ENCODE data around the gene RASAL2. TPM values are rescaled to one million over a fixed set of nuclear protein-coding genes. Genes with fewer than 3 reads are reported as not detected.
A peak's percentile ranks its signal among the peaks of the same experiment; 100 is the strongest.

The RASAL2 gene
- total and polyA plus RNA-seq, 2 of the 13 experiments (the other 11 are each of a cell fraction or from before 2014, with no cell fraction given): 5.4 to 5.9 TPM

DNA sequence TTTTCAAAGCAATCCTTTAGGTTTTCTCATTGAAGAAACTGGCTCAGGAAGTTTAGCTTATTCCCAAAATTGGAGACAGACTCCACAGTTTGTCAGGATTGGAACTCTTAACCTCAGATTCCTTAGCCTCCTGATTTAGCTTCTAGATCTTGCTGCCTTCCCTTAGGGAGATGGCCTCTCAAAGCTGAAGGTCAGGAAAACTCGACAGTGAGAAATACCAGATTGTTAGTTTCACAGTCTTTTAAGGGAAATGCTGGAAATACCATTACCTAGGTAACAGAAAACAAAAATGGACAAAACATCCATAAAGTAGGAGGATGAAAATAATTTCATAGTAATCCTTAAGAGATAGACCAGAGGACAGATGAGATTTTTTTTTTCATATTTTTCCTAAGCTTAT, 7.8 kb downstream of the RASAL2 start:
- ATAC-seq (no peak), FAIRE-seq (no peak), DNase-seq (ENCODE audit: low spot score) (no peak)
- Histone ChIP-seq H3K4me3 (replicated peaks in 1 of 3; ENCODE audit: insufficient read depth in 1 of 3, low read depth in 2 of 3, low read length in 3 of 3) (no peak overlapping the region), H3K79me2 (ENCODE audit: insufficient read depth, low read length) (peaks cover 37% of the 10 kb centered on the region), H4K20me1 (ENCODE audit: insufficient read depth, low read length) (no peaks in the 10 kb centered on the region), H3K9me3 (ENCODE audit: low read length) (no peaks in the 10 kb centered on the region), H2AFZ (ENCODE audit: low read length) (no peak overlapping the region), H3K27ac (ENCODE audit: extremely low read length, insufficient read depth, low read length) (peak overlapping the region; percentile 12), H3K4me2 (ENCODE audit: low read depth, low read length) (no peak overlapping the region; the same call in 1 of the 2 replicates), H3K36me3 (replicated peaks in 1 of 2; ENCODE audit: control insufficient read depth in 1 of 2, insufficient read depth in 2 of 2, low read length in 2 of 2) (no peaks in the 10 kb centered on the region), H3K9ac (ENCODE audit: insufficient read depth, low read depth, low read length) (no peak overlapping the region), H3K4me1 (ENCODE audit: insufficient read depth, low read length) (peaks cover 58% of the 10 kb centered on the region), H3K27me3 (ENCODE audit: control insufficient read depth in 1 of 2, insufficient read depth in 2 of 2, low read length in 2 of 2) (no peaks in the 10 kb centered on the region)
- WGBS (ENCODE audit: low lambda C conversion rate): 61% methylated on average over 1 of the region's 1 CpG
- in situ Hi-C loops (cut with HindIII; ENCODE audit: extremely low pct_ligation_motif_present, low pct_unique_long_range_greater_than_20kb): no loop called here
- no TSS peak for BruUV-seq (replicated peaks)
- ChIA-PET CTCF (ENCODE audit: low intra/inter-chr PET ratio, low total read pairs) (no interaction called here), POLR2A (interaction anchor here (0.9 to 1.4 kb wide), 3 partner anchors 7 to 49 kb away, joined by 3 to 6 read pairs (median 5); partner anchors contain the start of gene RASAL2)
- TF ChIP-seq ZSCAN22 (CRISPR knock-in tag; IDR thresholded peaks at IDR 0.05) (no peak), MIER2 (CRISPR knock-in tag; IDR thresholded peaks at IDR 0.05) (no peak), SAP130 (CRISPR knock-in tag; IDR thresholded peaks at IDR 0.05; ENCODE audit: low read depth) (no peak)
- TF ChIP-seq, protein P1, sequence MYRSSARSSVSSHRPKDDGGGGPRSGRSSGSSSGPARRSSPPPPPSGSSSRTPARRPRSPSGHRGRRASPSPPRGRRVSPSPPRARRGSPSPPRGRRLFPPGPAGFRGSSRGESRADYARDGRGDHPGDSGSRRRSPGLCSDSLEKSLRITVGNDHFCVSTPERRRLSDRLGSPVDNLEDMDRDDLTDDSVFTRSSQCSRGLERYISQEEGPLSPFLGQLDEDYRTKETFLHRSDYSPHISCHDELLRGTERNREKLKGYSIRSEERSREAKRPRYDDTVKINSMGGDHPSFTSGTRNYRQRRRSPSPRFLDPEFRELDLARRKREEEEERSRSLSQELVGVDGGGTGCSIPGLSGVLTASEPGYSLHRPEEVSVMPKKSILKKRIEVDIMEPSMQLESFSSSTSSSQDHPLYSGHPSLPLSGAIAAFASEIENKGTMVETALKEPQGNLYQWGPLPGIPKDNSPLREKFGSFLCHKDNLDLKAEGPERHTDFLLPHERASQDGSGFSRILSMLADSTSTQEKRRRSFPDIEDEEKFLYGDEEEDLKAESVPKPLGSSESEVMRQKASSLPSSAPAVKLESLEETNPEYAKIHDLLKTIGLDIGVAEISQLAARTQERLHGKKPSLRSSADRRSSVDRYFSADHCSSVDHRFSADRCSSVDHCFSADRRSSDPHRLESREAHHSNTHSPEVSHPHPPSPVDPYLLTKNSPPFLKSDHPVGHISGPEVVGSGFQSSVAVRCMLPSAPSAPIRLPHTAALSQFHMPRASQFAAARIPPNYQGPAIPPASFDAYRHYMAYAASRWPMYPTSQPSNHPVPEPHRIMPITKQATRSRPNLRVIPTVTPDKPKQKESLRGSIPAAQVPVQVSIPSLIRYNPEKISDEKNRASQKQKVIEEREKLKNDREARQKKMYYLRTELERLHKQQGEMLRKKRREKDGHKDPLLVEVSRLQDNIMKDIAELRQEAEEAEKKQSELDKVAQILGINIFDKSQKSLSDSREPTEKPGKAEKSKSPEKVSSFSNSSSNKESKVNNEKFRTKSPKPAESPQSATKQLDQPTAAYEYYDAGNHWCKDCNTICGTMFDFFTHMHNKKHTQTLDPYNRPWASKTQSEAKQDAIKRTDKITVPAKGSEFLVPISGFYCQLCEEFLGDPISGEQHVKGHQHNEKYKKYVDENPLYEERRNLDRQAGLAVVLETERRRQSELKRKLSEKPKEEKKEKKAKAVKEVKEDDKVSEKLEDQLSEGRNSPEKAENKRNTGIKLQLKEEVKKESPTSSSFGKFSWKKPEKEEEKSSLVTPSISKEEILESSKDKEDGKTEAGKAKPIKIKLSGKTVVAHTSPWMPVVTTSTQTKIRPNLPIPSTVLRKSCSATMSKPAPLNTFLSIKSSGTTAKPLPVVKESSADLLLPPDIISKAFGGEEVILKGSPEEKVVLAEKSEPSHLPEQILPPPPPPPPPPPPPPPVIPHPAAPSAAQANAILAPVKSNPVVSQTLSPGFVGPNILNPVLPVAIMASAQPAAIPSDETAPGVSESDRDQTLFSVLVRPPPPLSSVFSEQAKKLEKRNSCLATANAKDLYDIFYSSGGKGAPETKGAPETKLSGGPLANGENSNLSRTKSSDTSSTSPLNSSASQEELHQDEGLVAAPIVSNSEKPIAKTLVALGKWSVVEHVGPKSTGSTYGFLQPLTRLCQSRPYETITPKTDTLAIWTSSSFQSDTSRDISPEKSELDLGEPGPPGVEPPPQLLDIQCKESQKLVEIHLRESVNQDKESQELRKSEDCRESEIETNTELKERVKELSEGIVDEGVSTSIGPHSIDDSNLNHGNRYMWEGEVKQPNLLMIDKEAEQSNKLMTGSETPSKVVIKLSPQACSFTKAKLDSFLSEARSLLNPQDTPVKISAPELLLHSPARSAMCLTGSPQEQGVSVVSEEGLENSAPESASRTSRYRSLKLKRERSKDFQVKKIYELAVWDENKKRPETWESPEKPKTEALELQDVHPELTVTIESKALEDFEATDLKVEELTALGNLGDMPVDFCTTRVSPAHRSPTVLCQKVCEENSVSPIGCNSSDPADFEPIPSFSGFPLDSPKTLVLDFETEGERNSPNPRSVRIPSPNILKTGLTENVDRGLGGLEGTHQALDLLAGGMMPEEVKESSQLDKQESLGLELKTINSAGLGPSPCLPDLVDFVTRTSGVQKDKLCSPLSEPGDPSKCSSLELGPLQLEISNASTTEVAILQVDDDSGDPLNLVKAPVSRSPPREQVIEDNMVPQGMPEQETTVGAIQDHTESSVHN (CRISPR knock-in tag; IDR thresholded peaks at IDR 0.05): no peak
- intact Hi-C loops (cut with micrococcal nuclease; ENCODE audit: unreplicated experiment): no loop called here

Data from HepG2 (cell line).